Measurements from ENCODE around the gene ELOVL3.

DNA sequence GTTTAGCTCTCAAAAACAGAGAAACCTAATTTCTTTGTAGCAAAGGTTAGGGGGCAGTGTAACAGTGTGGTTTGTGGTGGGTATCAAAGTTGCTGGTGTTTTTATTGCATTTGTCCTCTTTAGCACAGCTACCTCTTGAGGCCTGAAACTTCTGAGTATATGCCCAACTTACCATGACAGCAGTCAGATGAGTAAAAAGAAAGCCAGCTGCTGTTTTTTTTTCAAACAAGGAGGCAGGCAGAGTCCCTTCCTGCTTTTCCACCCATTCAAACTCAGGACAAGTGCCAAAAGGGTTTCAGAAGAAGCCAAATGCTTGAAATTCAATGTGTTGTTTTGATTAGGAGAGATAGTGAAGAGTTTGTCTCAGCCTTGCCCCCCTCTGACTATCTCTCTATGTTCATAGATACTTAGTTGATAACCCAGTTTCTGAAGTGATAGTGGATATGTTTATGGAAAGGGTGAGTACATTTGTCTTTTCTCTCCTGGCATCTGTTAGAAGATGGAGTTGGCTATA, 42.3 kb downstream of the ELOVL3 start:
- TF ChIP-seq, protein P1, sequence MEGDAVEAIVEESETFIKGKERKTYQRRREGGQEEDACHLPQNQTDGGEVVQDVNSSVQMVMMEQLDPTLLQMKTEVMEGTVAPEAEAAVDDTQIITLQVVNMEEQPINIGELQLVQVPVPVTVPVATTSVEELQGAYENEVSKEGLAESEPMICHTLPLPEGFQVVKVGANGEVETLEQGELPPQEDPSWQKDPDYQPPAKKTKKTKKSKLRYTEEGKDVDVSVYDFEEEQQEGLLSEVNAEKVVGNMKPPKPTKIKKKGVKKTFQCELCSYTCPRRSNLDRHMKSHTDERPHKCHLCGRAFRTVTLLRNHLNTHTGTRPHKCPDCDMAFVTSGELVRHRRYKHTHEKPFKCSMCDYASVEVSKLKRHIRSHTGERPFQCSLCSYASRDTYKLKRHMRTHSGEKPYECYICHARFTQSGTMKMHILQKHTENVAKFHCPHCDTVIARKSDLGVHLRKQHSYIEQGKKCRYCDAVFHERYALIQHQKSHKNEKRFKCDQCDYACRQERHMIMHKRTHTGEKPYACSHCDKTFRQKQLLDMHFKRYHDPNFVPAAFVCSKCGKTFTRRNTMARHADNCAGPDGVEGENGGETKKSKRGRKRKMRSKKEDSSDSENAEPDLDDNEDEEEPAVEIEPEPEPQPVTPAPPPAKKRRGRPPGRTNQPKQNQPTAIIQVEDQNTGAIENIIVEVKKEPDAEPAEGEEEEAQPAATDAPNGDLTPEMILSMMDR (IDR thresholded peaks at IDR 0.05; ENCODE audit: insufficient read depth, low read length), result no peak
- no peak for TF ChIP-seq POLR2AphosphoS5 (IDR thresholded peaks at IDR 0.05; ENCODE audit: low read depth)
